WTC11 (cell line): ENCODE results near the gene TLCD3B. TPM values are rescaled to one million over a fixed set of nuclear protein-coding genes. Genes with fewer than 3 reads are reported as not detected.

Experiments used
- ATF6 ChIP-seq: sonication (generic); formaldehyde crosslinking; IDR thresholded peaks from 2 replicates; pipeline ENCODE4 v1.8.1; 2023; ENCODE audit warnings: mild to moderate bottlenecking, missing genetic modification reagents
- CREB1 ChIP-seq: sonication (generic); formaldehyde crosslinking; IDR thresholded peaks from 2 replicates; pipeline ENCODE4 v1.8.0; 2023; ENCODE audit warnings: mild to moderate bottlenecking, missing genetic modification reagents
- CTCF ChIP-seq: fragments of 200-600 bp; IDR thresholded peaks from 2 replicates; pipeline ENCODE4 v1.8.0; 2022; ENCODE audit warnings: antibody characterized with exemption
- E2F5 ChIP-seq: sonication (generic); formaldehyde crosslinking; IDR thresholded peaks from 2 replicates; pipeline ENCODE4 v1.8.1; 2022; ENCODE audit warnings: mild to moderate bottlenecking, moderate library complexity, missing genetic modification reagents
- ELF4 ChIP-seq: sonication (generic); formaldehyde crosslinking; IDR thresholded peaks from 2 replicates; pipeline ENCODE4 v1.8.1; 2022; ENCODE audit warnings: low read depth, mild to moderate bottlenecking, moderate library complexity, missing genetic modification reagents
- EMX1 ChIP-seq: fragments of 250-450 bp; sonication (Bioruptor Pico); IDR thresholded peaks from 2 replicates; pipeline ENCODE4 v1.8.0; 2021; ENCODE audit warnings: mild to moderate bottlenecking
- ESRRA ChIP-seq: sonication (generic); formaldehyde crosslinking; IDR thresholded peaks from 2 replicates; pipeline ENCODE4 v1.8.1; 2022; ENCODE audit warnings: mild to moderate bottlenecking, missing genetic modification reagents, borderline replicate concordance
- ETV6 ChIP-seq: sonication (generic); formaldehyde crosslinking; IDR thresholded peaks from 2 replicates; pipeline ENCODE4 v1.8.1; 2022; ENCODE audit warnings: mild to moderate bottlenecking, missing genetic modification reagents
- FOXK1 ChIP-seq: sonication (generic); formaldehyde crosslinking; IDR thresholded peaks from 2 replicates; pipeline ENCODE4 v1.8.0; 2022; ENCODE audit warnings: mild to moderate bottlenecking, moderate library complexity, missing genetic modification reagents
- GRHL2 ChIP-seq: fragments of 250-450 bp; sonication (Bioruptor Pico); IDR thresholded peaks from 2 replicates; pipeline ENCODE4 v1.8.0; 2022; ENCODE audit warnings: mild to moderate bottlenecking, moderate library complexity; ENCODE audit not compliant: insufficient replicate concordance, severe bottlenecking
- HMGA2 ChIP-seq: fragments of 250-450 bp; sonication (Bioruptor Pico); IDR thresholded peaks from 2 replicates; pipeline ENCODE4 v1.4.0; 2021; ENCODE audit warnings: mild to moderate bottlenecking, moderate library complexity
- HMGXB4 ChIP-seq: sonication (generic); formaldehyde crosslinking; IDR thresholded peaks from 2 replicates; pipeline ENCODE4 v1.8.1; 2023; ENCODE audit warnings: mild to moderate bottlenecking, moderate library complexity, missing genetic modification reagents
- JAZF1 ChIP-seq: fragments of 250-450 bp; sonication (Bioruptor Pico); IDR thresholded peaks from 2 replicates; pipeline ENCODE4 v1.9.0; 2021; ENCODE audit warnings: moderate library complexity, mild to moderate bottlenecking, inconsistent platforms
- KAT7 ChIP-seq: sonication (generic); formaldehyde crosslinking; IDR thresholded peaks from 2 replicates; pipeline ENCODE4 v1.8.1; 2023; ENCODE audit warnings: missing genetic modification reagents, mild to moderate bottlenecking, borderline replicate concordance
- MAX ChIP-seq: sonication (generic); formaldehyde crosslinking; IDR thresholded peaks from 2 replicates; pipeline ENCODE4 v1.8.0; 2022; ENCODE audit warnings: mild to moderate bottlenecking, missing genetic modification reagents
- NR2C2 ChIP-seq: sonication (generic); formaldehyde crosslinking; IDR thresholded peaks from 2 replicates; pipeline ENCODE4 v1.8.0; 2022; ENCODE audit warnings: mild to moderate bottlenecking, missing genetic modification reagents
- NR3C1 ChIP-seq: sonication (generic); formaldehyde crosslinking; conservative IDR thresholded peaks from 2 replicates; pipeline ENCODE4 v1.8.1; 2023; ENCODE audit warnings: low read depth, mild to moderate bottlenecking, missing genetic modification reagents
- PRDM15 ChIP-seq: sonication (generic); formaldehyde crosslinking; IDR thresholded peaks from 2 replicates; pipeline ENCODE4 v1.8.0; 2022; ENCODE audit warnings: missing genetic modification reagents
- RELA ChIP-seq: sonication (generic); formaldehyde crosslinking; IDR thresholded peaks from 2 replicates; pipeline ENCODE4 v1.8.1; 2022; ENCODE audit warnings: missing genetic modification reagents, mild to moderate bottlenecking, borderline replicate concordance
- TCF7 ChIP-seq: sonication (generic); formaldehyde crosslinking; IDR thresholded peaks from 2 replicates; pipeline ENCODE4 v1.8.0; 2022; ENCODE audit warnings: mild to moderate bottlenecking, low read depth, missing genetic modification reagents, moderate library complexity
- TEAD1 ChIP-seq: sonication (generic); formaldehyde crosslinking; IDR thresholded peaks from 2 replicates; pipeline ENCODE4 v1.8.0; 2022; ENCODE audit warnings: mild to moderate bottlenecking, missing genetic modification reagents
- TP53 ChIP-seq: sonication (generic); formaldehyde crosslinking; IDR thresholded peaks from 2 replicates; pipeline ENCODE4 v1.8.1; 2023; ENCODE audit warnings: mild to moderate bottlenecking, missing genetic modification reagents
- ZBTB21 ChIP-seq: sonication (generic); formaldehyde crosslinking; IDR thresholded peaks from 2 replicates; pipeline ENCODE4 v1.8.1; 2023; ENCODE audit warnings: mild to moderate bottlenecking, missing genetic modification reagents, borderline replicate concordance
- ZNF263 ChIP-seq: sonication (generic); formaldehyde crosslinking; IDR thresholded peaks from 2 replicates; pipeline ENCODE4 v1.8.1; 2022; ENCODE audit warnings: low read depth, mild to moderate bottlenecking, moderate library complexity, missing genetic modification reagents
- ZNF317 ChIP-seq: sonication (generic); formaldehyde crosslinking; IDR thresholded peaks from 2 replicates; pipeline ENCODE4 v1.8.1; 2023; ENCODE audit warnings: low read depth, mild to moderate bottlenecking, moderate library complexity, missing genetic modification reagents, borderline replicate concordance
- ZNF416 ChIP-seq: fragments of 250-450 bp; sonication (Bioruptor Pico); IDR thresholded peaks from 2 replicates; pipeline ENCODE4 v1.9.0; 2021; ENCODE audit warnings: mild to moderate bottlenecking, inconsistent platforms
- ZNF512 ChIP-seq: sonication (generic); formaldehyde crosslinking; IDR thresholded peaks from 2 replicates; pipeline ENCODE4 v1.8.1; 2022; ENCODE audit warnings: missing genetic modification reagents, borderline replicate concordance
- total RNA-seq: library from RNA; stranded (reverse); gene quantifications from 3 replicates; pipeline ENCODE4 v1.2.3, GENCODE V29; 2021

TLCD3B gene
- total RNA-seq, 1 experiment from 2014 or later, result 28.1 TPM

GRCh38 chr16:30065102-30065942 is 34.3 kb upstream of the TLCD3B start, which contains the start of gene ALDOA (continued):
- no peak; the same call in 1 of the 2 replicates for TF ChIP-seq PRDM15 (CRISPR knock-in tag)
- no peak for TF ChIP-seq CTCF
- TF ChIP-seq KAT7 (CRISPR knock-in tag), result no peak
- peak; percentile 76 for TF ChIP-seq TEAD1 (CRISPR knock-in tag)
- peak; percentile 55; the same call in 1 of the 2 replicates for TF ChIP-seq ZBTB21
- TF ChIP-seq ETV6, result peak; percentile 50
- TF ChIP-seq GRHL2 (CRISPR knock-in tag), result no peak
- no peak for TF ChIP-seq ZNF416 (CRISPR knock-in tag)
- peak; percentile 39; the same call in 1 of the 2 replicates for TF ChIP-seq ZNF317 (CRISPR knock-in tag)
- no peak for TF ChIP-seq ZNF512 (CRISPR knock-in tag)
- no peak for TF ChIP-seq HMGA2 (CRISPR knock-in tag)
- peak; percentile 54; the same call in 1 of the 2 replicates for TF ChIP-seq E2F5 (CRISPR knock-in tag)
- no peak for TF ChIP-seq JAZF1 (CRISPR knock-in tag)
- TF ChIP-seq NR3C1 (CRISPR knock-in tag), result 0 out of 2 replicates have a peak, but pooled peaks have one; percentile 82
- peak; percentile 85; the same call in 1 of the 2 replicates for TF ChIP-seq HMGXB4 (CRISPR knock-in tag)
- TF ChIP-seq FOXK1 (CRISPR knock-in tag), result no peak
- no peak for TF ChIP-seq ATF6 (CRISPR knock-in tag)
- no peak for TF ChIP-seq EMX1 (CRISPR knock-in tag)
- TF ChIP-seq ZNF263, result peak; percentile 22; the same call in 1 of the 2 replicates
- TF ChIP-seq TCF7 (CRISPR knock-in tag), result no peak
- TF ChIP-seq TP53 (CRISPR knock-in tag), result peak; percentile 73; the same call in 1 of the 2 replicates
- TF ChIP-seq ELF4 (CRISPR knock-in tag), result no peak
- TF ChIP-seq CREB1 (CRISPR knock-in tag), result no peak
- no peak for TF ChIP-seq ESRRA
- peak; percentile 82 for TF ChIP-seq MAX (CRISPR knock-in tag)
- no peak for TF ChIP-seq RELA
- no peak for TF ChIP-seq NR2C2 (CRISPR knock-in tag)
